GM21423 (cell line): ENCODE data around the gene C19orf12.

ENCODE experiments used
- ATAC-seq: cut with Tn5 transposase; IDR thresholded peaks from one replicate; pipeline ENCODE4 v1.9.1; 2021; ENCODE audit warnings: mild to moderate bottlenecking, moderate library complexity; ENCODE audit not compliant: unreplicated experiment

Gene C19orf12

DNA sequence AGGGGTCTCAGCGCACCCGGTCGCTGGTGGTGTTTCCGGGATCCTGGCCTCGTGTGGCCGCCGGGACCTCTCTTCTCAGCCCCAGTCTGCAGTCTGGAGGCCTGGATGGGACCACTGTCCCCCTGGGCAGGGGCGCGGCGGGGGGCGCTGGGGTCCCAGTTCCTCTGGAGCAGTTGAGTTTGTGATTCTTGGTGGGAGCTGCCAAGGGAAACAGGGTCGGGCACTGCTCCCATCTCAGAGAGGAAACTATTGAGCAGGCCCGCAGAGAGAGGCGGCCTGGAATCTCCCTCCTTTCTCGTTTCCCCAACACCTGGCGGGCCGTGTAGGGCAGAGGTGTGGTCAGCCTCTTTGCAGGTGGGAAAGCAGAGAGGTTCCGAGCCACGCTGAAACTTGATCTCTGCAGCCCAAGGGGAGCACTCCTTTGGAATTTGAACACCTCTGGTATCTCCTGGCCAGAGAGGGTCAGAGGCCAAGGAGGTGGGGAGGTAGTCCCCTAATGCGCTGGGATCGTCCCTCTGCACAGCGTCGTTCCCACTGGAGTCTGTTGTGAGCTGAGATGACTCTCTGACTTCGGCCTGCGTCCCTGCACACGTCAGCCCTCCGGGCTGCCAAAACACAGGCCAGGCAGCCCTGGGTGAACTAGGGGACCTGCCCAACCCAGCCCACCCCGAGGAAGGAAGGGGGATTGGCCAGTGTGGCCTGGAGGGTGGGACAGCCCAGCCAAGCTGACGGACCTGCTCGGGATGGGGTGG is 49.1 kb downstream of the C19orf12 start:
- peak; percentile 2 for ATAC-seq

DNA sequence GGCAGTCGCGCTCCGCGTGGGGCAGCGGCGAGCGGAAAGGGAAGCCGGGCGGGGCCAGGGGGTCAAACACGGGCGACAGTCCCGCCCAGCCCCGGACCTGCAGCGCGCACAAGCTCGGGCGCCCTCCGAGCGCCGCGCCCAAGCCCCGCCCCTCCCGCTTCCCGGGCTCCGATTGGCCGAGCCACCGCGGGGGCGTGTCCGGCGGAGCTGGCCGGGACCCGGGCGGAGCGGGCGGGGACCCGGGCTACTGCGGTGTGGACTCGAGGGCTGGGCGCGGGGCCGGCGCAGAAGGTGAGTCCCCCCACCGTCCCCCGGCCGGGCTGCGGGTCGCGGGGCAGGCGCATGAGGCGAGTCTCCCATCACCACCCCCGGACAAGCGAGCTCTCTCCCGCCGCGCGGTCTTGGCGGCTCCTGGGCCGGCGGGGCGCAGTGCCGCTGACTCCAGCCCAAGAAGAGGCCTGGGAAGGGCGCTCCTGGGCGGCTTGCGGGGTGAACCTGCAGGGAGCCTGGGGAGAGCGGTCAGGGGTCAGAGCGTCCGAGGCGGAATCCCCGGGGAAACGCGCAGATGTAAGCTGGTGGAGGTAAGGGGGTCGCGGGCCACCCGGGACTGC is 49.7 kb downstream of the C19orf12 start, which contains the start of gene PLEKHF1:
Gene PLEKHF1 (plus strand): TSS at position 247 of the 611 bp plus-strand sequence. CDS start 8,379 bp downstream, outside the sequence.
- peak; percentile 88 for ATAC-seq

DNA sequence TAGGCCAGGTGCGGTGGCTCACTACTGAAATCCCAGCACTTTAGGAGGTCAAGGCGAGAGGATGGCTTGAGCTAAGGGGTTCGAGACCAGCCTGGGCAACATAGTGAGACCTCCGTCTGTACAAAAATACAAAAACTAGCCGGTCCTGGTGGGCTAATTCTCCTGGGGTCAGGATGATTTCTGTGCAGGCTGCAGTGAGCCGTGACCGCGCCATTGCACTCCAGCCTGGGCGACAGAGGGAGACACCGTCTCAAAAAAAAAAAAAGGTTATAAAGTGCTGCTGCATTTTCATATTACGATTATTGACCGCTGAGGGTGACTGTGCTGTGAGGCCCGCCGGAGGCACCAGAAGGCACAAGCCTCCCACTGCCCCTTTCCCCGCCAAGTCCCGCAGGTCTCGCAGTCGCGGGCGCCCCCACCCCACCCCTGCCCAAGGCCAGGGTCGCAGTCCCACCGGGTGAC is 50.3 kb downstream of the C19orf12 start:
- ATAC-seq, result no peak

DNA sequence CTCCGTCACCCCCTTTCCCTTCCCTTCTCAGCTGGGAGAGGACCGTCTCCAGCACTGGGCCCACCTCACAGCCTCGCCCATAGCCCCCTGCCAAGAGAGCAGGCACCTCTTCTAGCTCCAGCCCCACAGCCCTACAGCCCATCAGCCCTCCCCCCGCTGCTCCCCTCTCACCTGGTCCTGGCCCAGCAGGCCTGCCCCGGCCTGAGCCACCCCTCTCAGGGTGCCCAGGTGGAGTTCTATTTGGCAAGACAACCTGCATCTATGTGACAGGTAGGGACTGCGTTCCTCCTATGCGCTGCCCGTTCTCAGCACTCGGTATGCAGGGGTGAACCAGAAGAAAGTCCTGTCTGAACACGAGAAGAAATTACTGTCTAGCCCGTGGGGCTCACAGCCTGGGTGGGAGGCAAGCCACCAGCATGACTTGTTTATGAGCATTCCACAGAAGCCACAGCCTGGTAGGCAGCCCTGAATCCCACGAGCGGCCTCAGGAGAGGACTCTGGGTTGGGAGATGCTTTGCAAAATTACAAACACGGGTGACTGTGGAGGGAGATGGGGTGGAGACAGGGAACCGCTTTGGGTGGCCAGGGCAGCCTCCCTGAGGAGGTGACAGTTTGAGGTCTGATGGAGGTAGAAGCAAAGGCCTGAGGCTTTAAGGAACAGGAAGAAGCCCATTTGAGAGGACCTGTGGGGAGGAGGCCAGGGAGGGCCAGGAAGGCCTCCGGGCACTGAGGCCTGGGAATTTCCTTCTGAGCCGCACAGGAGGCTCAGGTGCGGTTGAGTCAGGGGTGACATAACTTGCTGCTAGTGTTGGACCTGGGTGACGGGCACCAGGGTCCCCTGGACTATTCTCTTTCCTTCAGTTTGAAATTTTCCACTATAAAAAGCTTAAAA is 51.0 kb downstream of the C19orf12 start:
- ATAC-seq, result no peak

DNA sequence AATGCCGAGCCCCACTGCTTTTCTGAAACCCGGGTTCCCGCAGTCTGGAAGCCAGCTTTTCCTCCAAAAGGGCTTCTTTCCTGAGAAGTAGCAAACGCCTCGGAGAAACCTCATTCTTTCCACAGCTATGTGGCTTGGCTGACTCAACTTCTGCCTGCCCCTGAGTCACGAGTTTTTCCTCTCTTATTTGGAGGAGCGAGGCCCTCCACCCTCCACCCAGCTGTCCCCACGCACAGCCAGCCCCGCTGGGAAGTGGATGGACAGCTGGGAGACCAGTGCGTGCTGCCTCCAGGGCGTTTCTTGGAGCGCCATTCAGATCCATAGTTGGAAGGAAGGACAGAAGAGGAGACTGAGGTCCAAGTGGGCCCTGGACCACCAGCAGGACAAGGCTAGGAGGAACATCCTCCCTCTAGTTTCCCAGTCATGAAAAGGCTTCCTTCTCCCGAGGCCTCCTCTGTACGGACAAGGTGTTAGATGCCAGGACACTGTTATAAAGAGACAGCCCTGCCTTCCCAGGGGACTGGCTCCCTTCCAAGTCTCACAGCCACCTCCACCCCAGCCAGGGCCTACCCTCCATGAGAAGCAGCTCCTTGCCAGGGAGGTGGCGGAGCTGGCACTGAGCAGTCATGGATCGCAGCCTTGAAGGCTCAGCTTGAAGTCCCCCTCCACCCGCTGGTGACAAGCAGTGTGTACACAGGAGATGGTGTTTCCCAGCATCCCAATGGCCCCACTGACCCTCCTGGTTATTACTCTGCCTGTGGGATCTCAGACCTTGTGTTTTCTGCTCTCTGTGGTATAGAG is 52.3 kb downstream of the C19orf12 start:
- no peak for ATAC-seq

DNA sequence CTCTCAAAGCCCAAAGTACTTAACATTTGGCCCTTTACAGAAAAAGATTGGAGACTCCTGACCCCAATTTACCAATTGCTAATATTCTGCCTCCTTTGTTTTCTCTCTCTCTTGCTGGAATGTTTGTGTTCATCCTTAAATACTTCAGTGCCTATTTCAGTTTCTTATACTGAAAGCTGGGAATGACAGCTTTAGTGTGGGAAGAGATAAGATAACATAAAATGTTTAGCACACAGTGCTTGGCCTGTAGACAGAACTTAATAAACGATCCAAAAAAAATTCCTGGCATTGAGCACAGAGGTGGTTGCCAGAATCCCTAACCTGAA is 52.8 kb downstream of the C19orf12 start:
- no peak for ATAC-seq

DNA sequence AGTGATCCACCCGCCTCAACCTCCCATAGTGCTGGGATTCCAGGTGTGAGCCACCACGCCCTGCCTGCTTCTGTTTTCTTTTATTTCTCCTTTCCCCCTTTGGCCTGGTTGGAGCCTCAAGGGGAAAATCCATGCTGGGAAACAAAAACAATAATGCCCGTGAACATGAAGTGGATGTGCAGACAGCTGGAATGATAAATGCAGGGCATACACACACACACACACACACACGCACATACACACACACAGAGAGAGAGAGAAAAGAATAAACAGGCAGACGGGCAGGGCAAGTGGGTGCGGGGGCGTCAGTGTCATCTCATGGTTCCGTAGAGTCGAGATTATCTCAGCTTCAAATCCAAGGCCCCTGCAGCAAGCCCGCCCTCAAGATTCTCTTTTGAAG is 54.2 kb downstream of the C19orf12 start:
- no peak for ATAC-seq

DNA sequence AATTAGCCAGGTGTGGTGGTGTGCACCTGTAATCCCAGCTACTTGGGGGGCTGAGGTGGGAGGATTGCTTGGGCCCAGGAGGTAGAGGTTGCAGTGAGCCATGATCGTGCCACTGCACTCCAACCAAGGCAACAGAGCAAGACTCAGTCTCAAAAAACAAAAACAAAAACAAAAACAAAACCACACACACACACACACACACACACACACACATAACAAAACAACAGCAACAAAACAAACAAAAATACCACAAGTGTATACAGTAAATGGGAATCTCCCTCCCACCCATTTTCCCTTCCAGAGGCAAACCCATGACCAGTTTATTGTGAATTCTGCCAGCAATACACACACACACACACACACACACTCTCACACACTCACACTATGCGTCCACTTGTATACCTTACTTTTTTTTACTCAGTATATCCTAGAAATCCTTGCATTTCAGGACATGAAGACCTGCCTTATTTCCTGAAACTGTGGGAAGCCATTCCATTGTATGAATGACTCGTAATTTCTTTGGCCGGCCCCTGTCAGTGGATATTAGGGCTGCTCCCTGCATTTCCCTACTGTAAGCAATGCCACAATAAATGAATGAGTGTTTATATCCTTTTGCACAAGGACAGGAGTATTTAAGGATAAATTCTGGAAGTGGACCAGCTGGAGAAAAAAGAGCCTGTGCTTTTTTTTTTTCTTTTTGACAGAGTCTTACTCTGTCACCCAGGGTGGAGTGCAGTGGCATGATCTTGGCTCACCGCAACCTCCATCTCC is 56.7 kb downstream of the C19orf12 start:
- no peak for ATAC-seq

DNA sequence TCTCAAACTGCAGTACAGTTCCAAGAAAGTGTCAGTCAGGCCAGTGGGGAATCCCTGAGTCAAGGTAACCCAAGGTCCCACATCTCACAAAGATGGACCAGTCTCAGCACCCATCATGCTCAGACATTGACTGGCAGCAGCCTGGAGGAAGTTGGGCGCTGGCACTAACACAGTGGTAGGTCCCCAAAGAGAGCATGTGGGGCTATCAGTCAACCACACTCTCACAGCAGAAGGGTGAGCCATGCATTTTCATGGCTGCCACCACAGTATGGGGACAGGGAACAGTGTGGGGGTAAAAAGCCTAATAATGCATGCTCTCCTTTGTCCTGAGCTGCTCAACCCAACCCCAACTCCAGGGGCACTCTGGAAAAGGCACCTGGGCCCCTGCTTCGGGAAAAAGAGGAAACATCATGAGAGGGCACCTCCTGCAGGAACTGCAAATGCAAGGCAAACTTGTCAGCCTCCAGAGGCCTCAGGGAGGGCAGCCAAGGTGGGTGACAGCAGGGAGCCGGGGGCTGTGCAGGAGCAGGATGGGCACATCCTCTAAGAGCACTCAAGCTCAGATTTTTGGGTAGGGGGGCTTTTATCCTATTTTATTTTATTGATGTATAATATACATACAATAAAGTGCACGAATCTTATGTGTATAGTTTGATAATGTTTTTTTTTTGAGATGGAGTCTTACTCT is 59.3 kb downstream of the C19orf12 start:
- ATAC-seq, result no peak

DNA sequence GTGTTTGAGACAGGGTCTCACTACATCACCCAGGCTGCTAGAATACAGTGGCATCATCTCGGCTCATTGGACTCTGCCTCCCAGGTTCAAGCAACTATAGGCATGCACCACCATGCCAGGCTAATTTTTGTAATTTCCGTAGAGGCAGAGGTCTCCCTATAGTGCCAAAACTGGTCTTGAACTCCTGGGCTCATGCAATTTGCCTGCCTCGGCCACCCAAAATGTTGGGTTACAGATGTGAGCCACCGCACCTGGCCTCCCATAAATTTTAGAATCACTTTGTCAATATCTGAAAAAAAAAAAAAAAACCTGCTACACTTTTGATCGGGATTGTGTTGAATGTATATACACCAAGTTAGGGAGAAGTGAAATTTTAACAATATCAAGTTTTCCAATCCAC is 61.7 kb downstream of the C19orf12 start:
- ATAC-seq, result no peak

DNA sequence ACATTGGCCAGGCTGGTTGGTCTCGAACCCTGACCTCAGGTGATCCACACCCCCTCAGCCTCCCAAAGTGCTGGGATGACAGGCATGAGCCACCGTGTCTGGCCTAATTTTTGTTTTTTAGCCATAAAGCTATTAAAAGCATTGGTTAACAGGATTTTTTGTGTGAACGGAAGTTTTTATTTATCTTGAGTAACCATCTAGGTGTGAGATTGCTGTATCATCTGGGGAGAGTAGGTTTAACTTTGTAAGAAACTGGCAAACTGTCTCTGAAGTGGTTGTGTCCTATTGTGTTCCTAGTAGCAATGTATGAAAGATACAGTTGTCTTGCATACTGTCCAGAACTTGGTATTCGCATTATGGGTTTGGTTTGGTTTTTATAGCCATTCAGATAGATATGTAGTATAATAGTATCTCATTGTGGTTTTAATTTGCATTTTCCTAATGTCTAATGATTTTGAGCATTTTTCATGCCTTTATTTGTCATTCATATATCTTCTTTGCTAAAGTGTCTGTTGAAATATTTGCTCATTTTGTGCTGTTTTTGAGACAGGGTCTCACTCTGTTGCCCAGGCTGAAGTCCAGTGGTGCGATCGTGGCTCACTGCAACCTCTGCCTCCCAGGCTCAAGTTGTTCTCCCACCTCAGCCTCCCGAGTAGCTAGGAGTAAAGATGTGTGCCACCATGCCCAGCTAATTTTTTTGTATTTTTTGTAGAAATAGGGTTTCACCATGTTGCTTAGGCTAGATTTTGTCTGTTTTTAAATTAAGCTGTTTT is 63.3 kb downstream of the C19orf12 start:
- ATAC-seq, result no peak

DNA sequence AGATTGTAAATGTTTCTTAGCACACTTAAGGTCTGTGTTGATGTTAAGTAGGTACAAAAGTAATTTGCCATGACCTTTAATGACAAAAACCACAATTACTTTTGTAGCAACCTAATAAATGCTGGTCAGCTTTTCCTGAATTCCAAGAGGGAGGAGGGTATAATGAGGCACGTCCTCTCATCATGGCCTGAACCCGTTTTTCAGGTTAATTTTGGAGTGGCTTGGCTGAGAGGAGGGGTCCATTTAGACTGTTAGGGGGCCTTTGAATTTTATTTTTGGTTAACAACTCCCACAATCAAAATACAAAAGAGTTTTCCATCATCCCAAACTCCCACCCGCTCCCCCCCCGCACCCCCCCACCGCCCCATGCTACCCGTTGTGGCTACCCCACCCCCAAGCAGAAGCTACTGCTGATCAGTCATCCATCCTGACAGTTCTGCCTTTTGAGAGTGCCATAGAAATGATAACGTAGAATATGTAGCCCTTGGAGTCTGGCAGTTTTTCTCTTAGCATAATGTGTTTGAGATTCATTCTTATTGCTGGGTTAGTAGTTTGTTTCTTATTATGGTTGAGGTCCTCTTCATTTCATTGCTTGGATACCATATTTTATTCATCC is 64.2 kb downstream of the C19orf12 start:
- no peak for ATAC-seq
